NCI-H1105 treated with DMSO at 0.1 percent for 48 hours (cell line): ENCODE measurements around the gene MAPRE2.

ENCODE experiments used
- DNase-seq: peaks from one replicate; lab custom pipeline; 2025; lab: John Stamatoyannopoulos, UW

MAPRE2 gene

GRCh38 chr18:35038029-35038428 is 3.2 kb upstream of the MAPRE2 start:
- DNase-seq = no peak

GRCh38 chr18:35038881-35039491 is 2.2 kb upstream of the MAPRE2 start:
- DNase-seq = no peak

- DNase-seq = no peak
Observed at GRCh38 chr18:35040638-35040987, 600 bp upstream of the MAPRE2 start.

GRCh38 chr18:35041815-35042387 is 688 bp downstream of the MAPRE2 start:
- peak; percentile 73 for DNase-seq

GRCh38 chr18:35042389-35043071 is 1.3 kb downstream of the MAPRE2 start:
- DNase-seq = no peak

- no peak for DNase-seq
Observed at GRCh38 chr18:35043207-35043606, 2.0 kb downstream of the MAPRE2 start.

- DNase-seq = peak; percentile 67
Observed at GRCh38 chr18:35045121-35045520, 3.9 kb downstream of the MAPRE2 start.

- no peak for DNase-seq
Observed at GRCh38 chr18:35045806-35046205, 4.6 kb downstream of the MAPRE2 start.

GRCh38 chr18:35047697-35048292 is 6.6 kb downstream of the MAPRE2 start:
- DNase-seq = no peak

GRCh38 chr18:35049111-35050027 is 8.2 kb downstream of the MAPRE2 start:
- no peak for DNase-seq

- DNase-seq = no peak
Observed at GRCh38 chr18:35050028-35050546, 8.9 kb downstream of the MAPRE2 start.

- no peak for DNase-seq
Observed at GRCh38 chr18:35050705-35051195, 9.5 kb downstream of the MAPRE2 start.

GRCh38 chr18:35051641-35052377 is 10.6 kb downstream of the MAPRE2 start:
- no peak for DNase-seq

- no peak for DNase-seq
Observed at GRCh38 chr18:35054401-35054800, 13.2 kb downstream of the MAPRE2 start.

GRCh38 chr18:35055105-35055504 is 13.9 kb downstream of the MAPRE2 start:
- no peak for DNase-seq

- no peak for DNase-seq
Observed at GRCh38 chr18:35055726-35056125, 14.5 kb downstream of the MAPRE2 start.

GRCh38 chr18:35059280-35059927 is 18.2 kb downstream of the MAPRE2 start:
- DNase-seq = no peak

- no peak for DNase-seq
Observed at GRCh38 chr18:35060122-35060815, 19.1 kb downstream of the MAPRE2 start.

GRCh38 chr18:35061336-35061735 is 20.1 kb downstream of the MAPRE2 start:
- no peak for DNase-seq

- no peak for DNase-seq
Observed at GRCh38 chr18:35061804-35062203, 20.6 kb downstream of the MAPRE2 start.
